Measurements from ENCODE around the gene MCF2L. TPM values are rescaled to one million over a fixed set of nuclear protein-coding genes. Genes with fewer than 3 reads are reported as not detected.
"Not testable (repeated sequence)": the region's sequence is repeated elsewhere in the genome, so short reads cannot be mapped to it uniquely, and the experiment has no call there.

The MCF2L gene
- total RNA-seq, 1 donor from 2014 or later, result 40.4 TPM

GRCh38 chr13:113057084-113057483 is 88.1 kb downstream of the MCF2L start:
- no peaks in the 10 kb centered on the region for H3K9me3 ChIP-seq (ENCODE audit: low read depth)
- Mint-ChIP-seq H3K4me3 (no peak overlapping the region), H3K4me1 (peaks cover 9% of the 10 kb centered on the region), H3K27ac (no peak overlapping the region), H3K27me3 (ENCODE audit: insufficient read depth, low read depth) (peaks cover 2% of the 10 kb centered on the region), H3K36me3 (peaks cover 6% of the 10 kb centered on the region), H3K9me3 (peaks cover 3% of the 10 kb centered on the region)
- no peaks in the 10 kb centered on the region for H4K20me1 ChIP-seq (ENCODE audit: low read depth)
- H3K4me3 ChIP-seq, result no peak overlapping the region
- peaks cover 5% of the 10 kb centered on the region for H3K4me1 ChIP-seq
- TF ChIP-seq CTCF (IDR thresholded peaks at IDR 0.05), result no peak
- TF ChIP-seq EZH2phosphoT487 (IDR thresholded peaks at IDR 0.05), result no peak
- TF ChIP-seq EZH2 (IDR thresholded peaks at IDR 0.05), result no peak
- H3K27ac ChIP-seq, result no peak overlapping the region
- no peaks in the 10 kb centered on the region for H3K79me2 ChIP-seq (ENCODE audit: low read depth)
- no peak for DNase-seq (ENCODE audit: low spot score)
- H3K9ac ChIP-seq, result no peak overlapping the region
- H3K36me3 ChIP-seq, result no peaks in the 10 kb centered on the region
- H2AFZ ChIP-seq (replicated peaks), result no peak overlapping the region
- no peak overlapping the region for H3K4me2 ChIP-seq
- H3K27me3 ChIP-seq, result no peaks in the 10 kb centered on the region
- no peaks in the 10 kb centered on the region for H3F3A ChIP-seq (ENCODE audit: low read depth)

GRCh38 chr13:113057559-113057958 is 88.5 kb downstream of the MCF2L start:
- not testable (repeated sequence) for DNase-seq (ENCODE audit: low spot score); H3K4me3 Mint-ChIP-seq; H3K4me3 ChIP-seq; H3K27me3 ChIP-seq; H3F3A ChIP-seq (ENCODE audit: low read depth); H3K9ac ChIP-seq; H3K9me3 ChIP-seq (ENCODE audit: low read depth); H3K4me2 ChIP-seq; H2AFZ ChIP-seq (replicated peaks); H3K27me3 Mint-ChIP-seq (ENCODE audit: insufficient read depth, low read depth); H4K20me1 ChIP-seq (ENCODE audit: low read depth); H3K79me2 ChIP-seq (ENCODE audit: low read depth); H3K36me3 Mint-ChIP-seq; H3K27ac Mint-ChIP-seq; H3K36me3 ChIP-seq; H3K4me1 ChIP-seq; H3K9me3 Mint-ChIP-seq; H3K27ac ChIP-seq; H3K4me1 Mint-ChIP-seq

- Histone ChIP-seq H3F3A (ENCODE audit: low read depth) (no peaks in the 10 kb centered on the region), H4K20me1 (ENCODE audit: low read depth) (no peaks in the 10 kb centered on the region), H2AFZ (replicated peaks) (no peak overlapping the region), H3K36me3 (no peaks in the 10 kb centered on the region), H3K27me3 (no peaks in the 10 kb centered on the region), H3K9ac (no peak overlapping the region), H3K27ac (no peak overlapping the region), H3K4me3 (no peak overlapping the region), H3K79me2 (ENCODE audit: low read depth) (no peaks in the 10 kb centered on the region), H3K9me3 (ENCODE audit: low read depth) (no peaks in the 10 kb centered on the region), H3K4me1 (peaks cover 5% of the 10 kb centered on the region), H3K4me2 (no peak overlapping the region)
- peaks cover 9% of the 10 kb centered on the region for H3K4me1 Mint-ChIP-seq
- peaks cover 2% of the 10 kb centered on the region for H3K36me3 Mint-ChIP-seq
- H3K27me3 Mint-ChIP-seq (ENCODE audit: insufficient read depth, low read depth), result peaks cover 2% of the 10 kb centered on the region
- TF ChIP-seq EZH2 (IDR thresholded peaks at IDR 0.05) (no peak), EZH2phosphoT487 (IDR thresholded peaks at IDR 0.05) (no peak), CTCF (IDR thresholded peaks at IDR 0.05) (no peak)
- no peak overlapping the region for H3K4me3 Mint-ChIP-seq
- H3K9me3 Mint-ChIP-seq, result peaks cover 3% of the 10 kb centered on the region
- H3K27ac Mint-ChIP-seq, result no peak overlapping the region
- no peak for DNase-seq (ENCODE audit: low spot score)
These were observed 89.3 kb downstream of the MCF2L start for GRCh38 chr13:113058129-113058987.
